ENCODE results near the gene EIPR1. TPM values are rescaled to one million over a fixed set of nuclear protein-coding genes. Genes with fewer than 3 reads are reported as not detected.

Gene EIPR1
- polyA plus RNA-seq, 1 donor (not counting 4 experiments of a cell fraction or from before 2014, with no cell fraction given): 44.3 TPM

DNA sequence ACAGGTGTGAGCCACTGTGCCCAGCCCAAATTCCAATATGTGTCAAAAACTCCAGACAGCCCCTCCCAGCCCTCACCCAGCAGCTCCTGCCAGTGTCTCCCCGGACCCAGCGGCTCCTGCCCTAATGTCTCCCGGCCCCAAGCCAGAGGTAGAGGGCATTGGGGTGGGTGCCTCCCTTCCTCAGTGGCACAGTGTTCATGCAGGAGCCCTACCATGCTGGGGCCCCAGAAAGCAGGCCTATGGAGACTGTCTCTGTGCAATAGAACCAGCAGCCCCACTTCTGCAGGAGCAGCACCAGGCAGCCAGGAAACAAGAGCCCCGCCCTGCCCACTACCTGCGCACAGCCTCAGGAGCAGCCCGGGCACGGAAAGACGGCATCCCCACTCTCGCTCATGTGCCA lies 70.4 kb downstream of the EIPR1 start:
- Histone ChIP-seq H3K9me1 (ENCODE audit: control insufficient read depth, extremely low read depth, insufficient read depth, low read length) (no peaks in the 10 kb centered on the region), H2AFZ (ENCODE audit: control insufficient read depth, low read length) (no peak overlapping the region), H3K79me2 (ENCODE audit: control insufficient read depth, insufficient read depth, low read length) (peaks cover 3% of the 10 kb centered on the region), H3K4me1 (ENCODE audit: control insufficient read depth, extremely low read depth, insufficient read depth, low read length) (peaks cover 2% of the 10 kb centered on the region), H3K4me2 (ENCODE audit: control insufficient read depth, extremely low read depth, insufficient read depth, low read depth, low read length) (no peak overlapping the region), H3K9ac (ENCODE audit: control insufficient read depth, extremely low read depth, insufficient read depth, low read length) (no peak overlapping the region), H3K27me3 (ENCODE audit: control insufficient read depth, extremely low read depth, insufficient read depth, low read length) (no peaks in the 10 kb centered on the region), H4K20me1 (ENCODE audit: control insufficient read depth, extremely low read depth, insufficient read depth, low read length) (no peaks in the 10 kb centered on the region), H3K9me3 (ENCODE audit: control insufficient read depth, low read depth, low read length) (no peaks in the 10 kb centered on the region), H3K36me3 (ENCODE audit: control insufficient read depth in 2 of 2, extremely low read depth in 1 of 2, insufficient read depth in 2 of 2, low read length in 2 of 2) (peaks cover 0 to 4% of the 10 kb centered on the region in 2 experiments), H3K4me3 (ENCODE audit: control insufficient read depth in 2 of 3, extremely low read depth in 1 of 3, insufficient read depth in 2 of 3, low read depth in 1 of 3, low read length in 3 of 3) (no peak overlapping the region), H3K27ac (ENCODE audit: control insufficient read depth, insufficient read depth, low read length) (no peak overlapping the region)
- no peak for DNase-seq (ENCODE audit: low read depth, low spot score)
- TF ChIP-seq, protein P1, sequence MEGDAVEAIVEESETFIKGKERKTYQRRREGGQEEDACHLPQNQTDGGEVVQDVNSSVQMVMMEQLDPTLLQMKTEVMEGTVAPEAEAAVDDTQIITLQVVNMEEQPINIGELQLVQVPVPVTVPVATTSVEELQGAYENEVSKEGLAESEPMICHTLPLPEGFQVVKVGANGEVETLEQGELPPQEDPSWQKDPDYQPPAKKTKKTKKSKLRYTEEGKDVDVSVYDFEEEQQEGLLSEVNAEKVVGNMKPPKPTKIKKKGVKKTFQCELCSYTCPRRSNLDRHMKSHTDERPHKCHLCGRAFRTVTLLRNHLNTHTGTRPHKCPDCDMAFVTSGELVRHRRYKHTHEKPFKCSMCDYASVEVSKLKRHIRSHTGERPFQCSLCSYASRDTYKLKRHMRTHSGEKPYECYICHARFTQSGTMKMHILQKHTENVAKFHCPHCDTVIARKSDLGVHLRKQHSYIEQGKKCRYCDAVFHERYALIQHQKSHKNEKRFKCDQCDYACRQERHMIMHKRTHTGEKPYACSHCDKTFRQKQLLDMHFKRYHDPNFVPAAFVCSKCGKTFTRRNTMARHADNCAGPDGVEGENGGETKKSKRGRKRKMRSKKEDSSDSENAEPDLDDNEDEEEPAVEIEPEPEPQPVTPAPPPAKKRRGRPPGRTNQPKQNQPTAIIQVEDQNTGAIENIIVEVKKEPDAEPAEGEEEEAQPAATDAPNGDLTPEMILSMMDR (optimal IDR thresholded peaks at IDR 0.05 in 1 of 3, IDR thresholded peaks at IDR 0.05 in 1 of 3, conservative IDR thresholded peaks at IDR 0.05 in 1 of 3; ENCODE audit: extremely low read depth in 1 of 3, insufficient read depth in 2 of 3, low read length in 3 of 3): no peak
- TF ChIP-seq EZH2 (IDR thresholded peaks at IDR 0.05; ENCODE audit: low read length): no peak
- dilution Hi-C loops (cut with MboI; ENCODE audit: extremely low pct_ligation_motif_present, low sequenced_read_pairs): no loop called here
- FAIRE-seq: no peak

DNA sequence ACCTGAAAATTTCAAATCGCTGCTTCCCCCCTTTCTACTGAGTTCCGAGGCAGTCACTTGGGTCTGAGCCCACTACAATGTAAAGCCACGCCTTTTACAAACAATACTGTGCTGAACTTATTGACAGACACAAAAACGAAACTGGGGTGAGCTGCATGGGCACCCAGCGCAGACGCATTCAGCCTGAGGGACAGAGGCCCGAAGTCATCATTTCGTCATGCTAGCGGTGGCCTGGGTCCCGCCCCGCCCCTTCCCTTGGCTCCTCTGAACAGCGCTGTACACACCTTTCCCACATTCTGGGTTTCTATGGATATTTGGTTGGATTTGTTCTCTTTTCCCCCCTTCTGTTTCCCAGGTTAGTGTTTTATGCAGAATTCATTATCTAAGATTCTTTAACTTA lies 71.7 kb downstream of the EIPR1 start:
- no peak for DNase-seq (ENCODE audit: low read depth, low spot score)
- H3K9me3 ChIP-seq (ENCODE audit: control insufficient read depth, low read depth, low read length): no peaks in the 10 kb centered on the region
- H3K4me2 ChIP-seq (ENCODE audit: control insufficient read depth, extremely low read depth, insufficient read depth, low read depth, low read length): no peak overlapping the region
- H3K27ac ChIP-seq (ENCODE audit: control insufficient read depth, insufficient read depth, low read length): no peak overlapping the region
- no peaks in the 10 kb centered on the region for H3K27me3 ChIP-seq (ENCODE audit: control insufficient read depth, extremely low read depth, insufficient read depth, low read length)
- FAIRE-seq: no peak
- H4K20me1 ChIP-seq (ENCODE audit: control insufficient read depth, extremely low read depth, insufficient read depth, low read length): no peaks in the 10 kb centered on the region
- peaks cover 3% of the 10 kb centered on the region for H3K79me2 ChIP-seq (ENCODE audit: control insufficient read depth, insufficient read depth, low read length)
- no peak overlapping the region for H2AFZ ChIP-seq (ENCODE audit: control insufficient read depth, low read length)
- peaks cover 2% of the 10 kb centered on the region for H3K4me1 ChIP-seq (ENCODE audit: control insufficient read depth, extremely low read depth, insufficient read depth, low read length)
- H3K9me1 ChIP-seq (ENCODE audit: control insufficient read depth, extremely low read depth, insufficient read depth, low read length): no peaks in the 10 kb centered on the region
- H3K4me3 ChIP-seq (ENCODE audit: control insufficient read depth in 2 of 3, extremely low read depth in 1 of 3, insufficient read depth in 2 of 3, low read depth in 1 of 3, low read length in 3 of 3): no peak overlapping the region
- H3K9ac ChIP-seq (ENCODE audit: control insufficient read depth, extremely low read depth, insufficient read depth, low read length): no peak overlapping the region
- no peak for TF ChIP-seq EZH2 (IDR thresholded peaks at IDR 0.05; ENCODE audit: low read length)
- TF ChIP-seq, protein P1 (optimal IDR thresholded peaks at IDR 0.05 in 1 of 3, IDR thresholded peaks at IDR 0.05 in 1 of 3, conservative IDR thresholded peaks at IDR 0.05 in 1 of 3; ENCODE audit: extremely low read depth in 1 of 3, insufficient read depth in 2 of 3, low read length in 3 of 3): no peak
- dilution Hi-C loops (cut with MboI; ENCODE audit: extremely low pct_ligation_motif_present, low sequenced_read_pairs): no loop called here
- peaks cover 0 to 6% of the 10 kb centered on the region in 2 experiments for H3K36me3 ChIP-seq (ENCODE audit: control insufficient read depth in 2 of 2, extremely low read depth in 1 of 2, insufficient read depth in 2 of 2, low read length in 2 of 2)
